ENCODE measurements around the gene TTLL11. TPM values are rescaled to one million over a fixed set of nuclear protein-coding genes. Genes with fewer than 3 reads are reported as not detected.

The TTLL11 gene
- total RNA-seq, 1 experiment from 2014 or later: 1.5 TPM

DNA sequence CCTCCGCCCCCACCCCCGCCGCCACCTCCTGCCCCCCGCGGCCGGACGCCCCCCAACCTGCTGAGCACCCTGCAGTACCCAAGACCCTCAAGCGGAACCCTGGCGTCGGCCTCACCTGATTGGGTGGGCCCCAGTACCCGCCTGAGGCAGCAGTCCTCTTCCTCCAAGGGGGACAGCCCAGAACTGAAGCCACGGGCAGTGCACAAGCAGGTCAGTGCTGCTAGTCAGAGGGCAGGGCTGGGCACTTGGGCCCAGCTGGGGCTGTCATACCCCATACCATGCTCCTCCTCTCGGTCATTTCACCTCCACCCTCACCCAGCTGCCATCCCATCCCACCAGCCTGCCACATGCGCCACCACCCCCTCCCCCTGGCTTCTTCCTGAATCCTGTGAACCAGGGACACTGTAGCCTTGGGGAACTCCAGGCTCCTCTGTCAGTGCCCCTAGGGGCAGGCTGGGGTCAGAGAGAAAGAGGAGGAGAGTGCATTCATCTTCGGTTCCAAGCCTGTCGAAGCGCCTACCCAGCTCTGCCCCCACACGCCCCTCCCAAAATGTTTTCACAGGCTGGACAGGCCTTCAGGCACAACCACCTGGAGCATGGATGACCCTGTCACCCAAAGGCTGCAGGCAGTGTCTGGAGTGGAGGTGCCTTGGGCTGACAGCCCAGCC, 319.7 kb downstream of the TTLL11 start:
- Histone ChIP-seq H4K91ac (ENCODE audit: insufficient read length, low read depth, low read length) (no peak overlapping the region), H4K8ac (replicated peaks; ENCODE audit: insufficient read length, low read depth, low read length) (no peak overlapping the region), H3K18ac (ENCODE audit: insufficient read length, low read depth, low read length) (no peak overlapping the region), H2BK12ac (ENCODE audit: insufficient read length, low read depth, low read length) (no peak overlapping the region), H2BK15ac (ENCODE audit: low read depth, low read length) (no peak overlapping the region; the same call in 1 of the 2 replicates), H2BK20ac (ENCODE audit: low read depth, low read length, poor library complexity, severe bottlenecking) (no peak overlapping the region), H3K27ac (ENCODE audit: insufficient read length, low read depth, low read length) (no peak overlapping the region), H2AFZ (ENCODE audit: low read length) (no peak overlapping the region), H3K14ac (ENCODE audit: insufficient read depth, low read length) (no peak overlapping the region), H4K5ac (ENCODE audit: insufficient read length, low read depth, low read length) (no peak overlapping the region), H3K79me1 (ENCODE audit: insufficient read depth, low read depth, low read length, poor library complexity, severe bottlenecking) (no peaks in the 10 kb centered on the region), H3K9ac (ENCODE audit: extremely low read depth, insufficient read length, low read length) (no peak overlapping the region), H3K4ac (ENCODE audit: low read depth, low read length) (no peak overlapping the region), H3K56ac (ENCODE audit: insufficient read length, low read depth, low read length) (no peak overlapping the region), H3K79me2 (ENCODE audit: insufficient read depth, low read length) (no peaks in the 10 kb centered on the region), H3K27me3 (ENCODE audit: insufficient read depth, low read length) (no peaks in the 10 kb centered on the region), H3K9me3 (ENCODE audit: control insufficient read depth, low read depth, low read length) (no peaks in the 10 kb centered on the region), H2BK120ac (ENCODE audit: low read depth, low read length, poor library complexity, severe bottlenecking) (no peak overlapping the region), H2AK5ac (ENCODE audit: insufficient read length, low read length) (no peak overlapping the region), H2BK5ac (ENCODE audit: insufficient read length, low read length) (no peak overlapping the region), H3K4me2 (ENCODE audit: insufficient read depth, insufficient read length, low read length) (no peak overlapping the region), H3K23me2 (ENCODE audit: insufficient read length, low read depth, low read length, poor library complexity, severe bottlenecking) (no peaks in the 10 kb centered on the region), H3K4me1 (ENCODE audit: insufficient read depth, low read length) (no peaks in the 10 kb centered on the region), H3T11ph (ENCODE audit: low read length) (no peak overlapping the region), H4K20me1 (ENCODE audit: control insufficient read depth, insufficient read depth, insufficient read length) (no peaks in the 10 kb centered on the region), H3K23ac (ENCODE audit: insufficient read length, low read depth, low read length) (no peak overlapping the region)
- no peak for DNase-seq
- WGBS (ENCODE audit: extremely low coverage, insufficient read length, low lambda C conversion rate): no CpG with 5 or more reads among the region's 18 CpGs
- Mint-ChIP-seq H3K27me3 (ENCODE audit: low read depth) (no peaks in the 10 kb centered on the region), H3K36me3 (ENCODE audit: insufficient read depth in 1 of 3, low read depth in 3 of 3) (peaks cover 32 to 70% (median 45%) of the 10 kb centered on the region in 3 experiments; a peak in 6 of 7 replicates), H3K4me3 (no peak overlapping the region), H3K4me1 (no peaks in the 10 kb centered on the region), H3K9me3 (no peaks in the 10 kb centered on the region), H3K27ac (no peak overlapping the region)
- no peak for TF ChIP-seq CTCF (conservative IDR thresholded peaks at IDR 0.05)

Measured in H9 (cell line).